ENCODE measurements around the gene CWC27.
"Not testable (repeated sequence)": the region's sequence is repeated elsewhere in the genome, so short reads cannot be mapped to it uniquely, and the experiment has no call there.

The CWC27 gene

DNA sequence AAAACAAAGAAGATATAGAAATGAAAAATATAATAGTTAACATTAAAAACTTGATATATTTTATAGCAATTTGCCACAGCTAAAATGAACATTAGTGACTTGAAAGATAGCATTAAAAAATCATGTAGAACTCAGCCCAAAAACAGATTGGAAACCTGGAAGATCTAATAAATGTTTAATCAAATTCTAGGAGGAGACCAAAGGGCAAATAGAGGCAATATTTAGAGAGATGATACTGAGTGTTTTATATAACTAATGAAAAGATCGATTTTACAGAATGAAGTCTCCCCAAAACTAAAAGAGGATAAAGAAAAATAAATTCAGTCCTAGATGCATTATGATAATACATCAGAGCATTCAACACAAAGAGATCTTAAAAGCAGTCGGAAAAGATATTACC, 127.0 kb downstream of the CWC27 start:
- Histone ChIP-seq H3K4me3 (replicated peaks; ENCODE audit: low read depth, low read length) (no peak overlapping the region), H3K27me3 (replicated peaks; ENCODE audit: control insufficient read depth, insufficient read depth, low read length) (no peaks in the 10 kb centered on the region), H3K36me3 (ENCODE audit: control insufficient read depth, insufficient read depth, low read length) (no peaks in the 10 kb centered on the region)
- TF ChIP-seq, protein P1, sequence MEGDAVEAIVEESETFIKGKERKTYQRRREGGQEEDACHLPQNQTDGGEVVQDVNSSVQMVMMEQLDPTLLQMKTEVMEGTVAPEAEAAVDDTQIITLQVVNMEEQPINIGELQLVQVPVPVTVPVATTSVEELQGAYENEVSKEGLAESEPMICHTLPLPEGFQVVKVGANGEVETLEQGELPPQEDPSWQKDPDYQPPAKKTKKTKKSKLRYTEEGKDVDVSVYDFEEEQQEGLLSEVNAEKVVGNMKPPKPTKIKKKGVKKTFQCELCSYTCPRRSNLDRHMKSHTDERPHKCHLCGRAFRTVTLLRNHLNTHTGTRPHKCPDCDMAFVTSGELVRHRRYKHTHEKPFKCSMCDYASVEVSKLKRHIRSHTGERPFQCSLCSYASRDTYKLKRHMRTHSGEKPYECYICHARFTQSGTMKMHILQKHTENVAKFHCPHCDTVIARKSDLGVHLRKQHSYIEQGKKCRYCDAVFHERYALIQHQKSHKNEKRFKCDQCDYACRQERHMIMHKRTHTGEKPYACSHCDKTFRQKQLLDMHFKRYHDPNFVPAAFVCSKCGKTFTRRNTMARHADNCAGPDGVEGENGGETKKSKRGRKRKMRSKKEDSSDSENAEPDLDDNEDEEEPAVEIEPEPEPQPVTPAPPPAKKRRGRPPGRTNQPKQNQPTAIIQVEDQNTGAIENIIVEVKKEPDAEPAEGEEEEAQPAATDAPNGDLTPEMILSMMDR (IDR thresholded peaks at IDR 0.05; ENCODE audit: insufficient read depth, low read length, poor library complexity, severe bottlenecking) = no peak
- DNase-seq (ENCODE audit: extremely low read depth, insufficient read length) = no peak

DNA sequence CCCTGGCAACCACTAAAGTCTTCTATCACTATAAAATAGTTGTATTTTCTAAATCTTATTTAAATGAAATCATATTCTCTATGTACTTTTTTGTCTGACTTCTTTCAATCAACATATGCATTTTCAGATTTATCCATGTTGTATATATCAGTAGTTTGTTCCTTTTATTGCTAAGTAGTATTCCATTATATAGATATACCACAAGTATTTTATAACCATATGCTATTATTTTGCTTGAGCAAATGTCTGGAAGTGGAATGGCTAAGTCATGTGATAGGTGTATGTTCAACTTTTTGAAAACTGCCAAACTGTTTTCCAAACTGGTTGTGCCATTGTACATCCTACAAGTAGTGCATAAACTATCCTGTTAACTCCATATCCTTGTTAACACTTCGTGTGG, 131.1 kb downstream of the CWC27 start:
- no peak for DNase-seq (ENCODE audit: extremely low read depth, insufficient read length)
- Histone ChIP-seq H3K36me3 (ENCODE audit: control insufficient read depth, insufficient read depth, low read length) (no peaks in the 10 kb centered on the region), H3K27me3 (replicated peaks; ENCODE audit: control insufficient read depth, insufficient read depth, low read length) (no peaks in the 10 kb centered on the region), H3K4me3 (replicated peaks; ENCODE audit: low read depth, low read length) (no peak overlapping the region)
- TF ChIP-seq, protein P1 (IDR thresholded peaks at IDR 0.05; ENCODE audit: insufficient read depth, low read length, poor library complexity, severe bottlenecking) = no peak

DNA sequence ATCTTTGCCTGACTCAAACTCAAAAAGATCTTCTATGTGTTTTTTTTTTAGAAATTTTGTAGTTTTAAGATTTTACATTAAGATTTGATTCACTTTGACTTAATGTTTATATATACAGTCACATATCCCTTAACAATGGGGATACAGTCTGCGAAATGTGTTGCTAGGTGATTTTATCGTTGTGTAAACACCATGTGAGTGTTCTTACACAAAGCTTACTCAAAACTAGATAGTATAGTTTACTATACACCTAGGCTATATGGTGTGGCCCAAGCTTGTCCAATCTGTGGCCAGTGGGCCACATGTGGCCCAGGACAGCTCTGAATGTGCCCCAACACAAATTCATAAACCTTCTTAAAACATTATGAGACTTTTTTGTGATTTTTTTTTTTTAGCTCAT, 131.9 kb downstream of the CWC27 start:
- Histone ChIP-seq H3K36me3 (ENCODE audit: control insufficient read depth, insufficient read depth, low read length) (no peaks in the 10 kb centered on the region), H3K27me3 (replicated peaks; ENCODE audit: control insufficient read depth, insufficient read depth, low read length) (no peaks in the 10 kb centered on the region), H3K4me3 (replicated peaks; ENCODE audit: low read depth, low read length) (no peak overlapping the region)
- no peak for DNase-seq (ENCODE audit: extremely low read depth, insufficient read length)
- TF ChIP-seq, protein P1 (IDR thresholded peaks at IDR 0.05; ENCODE audit: insufficient read depth, low read length, poor library complexity, severe bottlenecking) = no peak

DNA sequence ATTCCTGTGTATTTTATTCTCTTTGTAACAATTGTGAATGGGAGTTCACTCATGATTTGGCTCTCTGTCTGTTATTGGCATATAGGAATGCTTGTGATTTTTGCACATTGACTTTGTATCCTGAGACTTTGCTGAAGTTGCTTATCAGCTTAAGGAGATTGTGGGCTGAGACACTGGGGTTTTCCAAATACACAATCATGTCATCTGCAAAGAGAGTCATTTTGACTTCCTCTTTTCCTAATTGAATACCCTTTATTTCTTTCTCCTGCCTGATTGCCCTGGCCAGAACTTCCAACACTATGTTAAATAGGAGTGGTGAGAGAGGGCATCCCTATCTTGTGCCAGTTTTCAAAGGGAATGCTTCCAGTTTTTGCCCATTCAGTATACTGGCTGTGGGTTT, 138.7 kb downstream of the CWC27 start:
- H3K4me3 ChIP-seq (replicated peaks; ENCODE audit: low read depth, low read length) = not testable (repeated sequence)

DNA sequence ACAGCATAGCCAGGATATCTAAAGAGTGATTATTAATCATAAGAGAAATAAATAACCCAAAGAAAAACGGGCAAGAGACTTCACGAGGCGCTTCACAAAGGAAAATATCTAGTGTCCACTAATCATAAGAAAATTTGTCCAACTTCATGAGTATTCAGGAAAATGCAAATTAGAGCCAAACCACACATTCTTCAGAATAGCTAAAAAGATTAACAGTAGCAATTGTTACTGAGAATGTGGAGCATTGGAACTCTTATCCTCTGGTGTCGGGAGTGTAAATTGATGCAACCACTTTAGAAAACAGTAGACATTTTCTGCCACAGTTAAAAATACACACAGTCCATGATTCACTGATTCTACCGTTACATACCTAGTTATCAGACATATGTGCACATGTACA, 145.7 kb downstream of the CWC27 start:
- TF ChIP-seq, protein P1 (IDR thresholded peaks at IDR 0.05; ENCODE audit: insufficient read depth, low read length, poor library complexity, severe bottlenecking) = no peak
- Histone ChIP-seq H3K27me3 (replicated peaks; ENCODE audit: control insufficient read depth, insufficient read depth, low read length) (no peaks in the 10 kb centered on the region), H3K36me3 (ENCODE audit: control insufficient read depth, insufficient read depth, low read length) (no peaks in the 10 kb centered on the region), H3K4me3 (replicated peaks; ENCODE audit: low read depth, low read length) (no peak overlapping the region)
- no peak for DNase-seq (ENCODE audit: extremely low read depth, insufficient read length)

More for the DNA sequence above, 138.7 kb downstream of the CWC27 start:
- H3K27me3 ChIP-seq (replicated peaks; ENCODE audit: control insufficient read depth, insufficient read depth, low read length); H3K36me3 ChIP-seq (ENCODE audit: control insufficient read depth, insufficient read depth, low read length); DNase-seq (ENCODE audit: extremely low read depth, insufficient read length): not testable (repeated sequence)

DNA sequence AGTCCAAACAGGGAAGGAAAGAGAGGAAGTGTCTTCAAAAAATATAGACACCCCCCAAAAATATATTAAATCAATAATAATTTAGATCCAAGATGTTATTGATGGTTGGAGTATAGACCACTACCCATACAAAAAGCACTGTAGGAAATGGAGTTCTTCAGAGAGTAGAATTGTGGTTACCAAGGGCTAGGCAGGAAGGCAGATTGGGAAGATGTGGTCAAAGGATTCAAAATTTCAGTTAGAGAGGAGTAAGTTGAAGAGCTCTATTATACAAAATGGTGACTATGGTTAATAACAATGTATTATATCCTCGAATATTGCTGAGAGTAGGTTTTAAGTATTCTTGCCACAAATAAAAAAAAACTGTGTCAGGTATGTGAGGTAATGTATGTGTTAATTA, 149.4 kb downstream of the CWC27 start:
- DNase-seq (ENCODE audit: extremely low read depth, insufficient read length) = no peak
- H3K36me3 ChIP-seq (ENCODE audit: control insufficient read depth, insufficient read depth, low read length) = no peaks in the 10 kb centered on the region
- TF ChIP-seq, protein P1 (IDR thresholded peaks at IDR 0.05; ENCODE audit: insufficient read depth, low read length, poor library complexity, severe bottlenecking) = no peak
- H3K27me3 ChIP-seq (replicated peaks; ENCODE audit: control insufficient read depth, insufficient read depth, low read length) = no peaks in the 10 kb centered on the region
- no peak overlapping the region for H3K4me3 ChIP-seq (replicated peaks; ENCODE audit: low read depth, low read length)
